ENCODE measurements around the gene ING2. TPM values are rescaled to one million over a fixed set of nuclear protein-coding genes. Genes with fewer than 3 reads are reported as not detected.
"Not testable (repeated sequence)": the region's sequence is repeated elsewhere in the genome, so short reads cannot be mapped to it uniquely, and the experiment has no call there.

Gene ING2
- total and polyA plus RNA-seq, 10 of the 15 experiments (the other 5 are each of a cell fraction or from before 2014, with no cell fraction given) = 3.3 to 16.1 (median 10.9) TPM

- in situ Hi-C loops (cut with MboI); CTCF ChIA-PET: not testable (repeated sequence)
- WGBS (ENCODE audit: insufficient coverage, insufficient replicate concordance, low lambda C conversion rate, missing lambda C conversion rate) = 90% methylated on average over 11 of the region's 33 CpGs
These were observed 22.3 kb upstream of the ING2 start for GRCh38 chr4:183482515-183483095.

GRCh38 chr4:183483997-183484396, 20.9 kb upstream of the ING2 start:
- DNase-seq (ENCODE audit: low read depth, low spot score) (no peak), ATAC-seq (no peak), FAIRE-seq (no peak)
- Histone ChIP-seq H3K4me1 (ENCODE audit: control insufficient read depth, insufficient read depth, low read length) (no peaks in the 10 kb centered on the region), H3K9ac (ENCODE audit: control insufficient read depth, insufficient read depth, low read length) (no peak overlapping the region), H3K4me3 (no peak overlapping the region), H3K27me3 (replicated peaks in 1 of 2; ENCODE audit: control insufficient read depth in 2 of 2, insufficient read depth in 2 of 2, low read length in 1 of 2) (no peaks in the 10 kb centered on the region), H2AFZ (ENCODE audit: control insufficient read depth, low read depth, low read length) (no peak overlapping the region), H4K20me1 (ENCODE audit: control insufficient read depth, insufficient read depth) (no peaks in the 10 kb centered on the region), H3K36me3 (ENCODE audit: control insufficient read depth in 2 of 2, insufficient read depth in 2 of 2, low read length in 1 of 2) (no peaks in the 10 kb centered on the region), H3K4me2 (ENCODE audit: control insufficient read depth, insufficient read depth) (no peak overlapping the region), H3K27ac (ENCODE audit: control insufficient read depth, insufficient read depth) (no peak overlapping the region), H3K9me3 (replicated peaks; ENCODE audit: control insufficient read depth, insufficient read depth, low read length) (no peaks in the 10 kb centered on the region), H3K79me2 (ENCODE audit: control insufficient read depth, insufficient read depth, low read length) (no peaks in the 10 kb centered on the region)
- ChIA-PET POLR2A (no interaction called here), RAD21 (ENCODE audit: unreplicated experiment) (no interaction called here), SMC1A (ENCODE audit: uncharacterized antibody, unreplicated experiment) (interaction anchor here (1.0 kb wide), 1 partner anchor 18 kb away, joined by 3 read pairs; no protein-coding TSS in a partner anchor), CTCF (no interaction called here)
- 98% methylated on average over 7 of the region's 7 CpGs for WGBS (ENCODE audit: insufficient coverage, insufficient replicate concordance, low lambda C conversion rate, missing lambda C conversion rate)
- in situ Hi-C loops (cut with MboI) = no loop called here
- no TSS peak for BruUV-seq (replicated peaks)
- intact Hi-C loops (cut with micrococcal nuclease; ENCODE audit: unreplicated experiment) = no loop called here
- TF ChIP-seq CEBPB (IDR thresholded peaks at IDR 0.05; ENCODE audit: borderline replicate concordance in 1 of 2, low read depth in 2 of 2, low read length in 2 of 2) = no peak
- TF ChIP-seq FOXK2 (IDR thresholded peaks at IDR 0.05) = no peak
- no peak for TF ChIP-seq SREBF2 (IDR thresholded peaks at IDR 0.05; ENCODE audit: low read length)
- TF ChIP-seq MLLT1 (IDR thresholded peaks at IDR 0.05) = no peak
- TF ChIP-seq BCL11A (IDR thresholded peaks at IDR 0.05; ENCODE audit: low read depth, low read length) = no peak
- TF ChIP-seq BCLAF1 (IDR thresholded peaks at IDR 0.05) = no peak
- no peak for TF ChIP-seq RUNX3 (IDR thresholded peaks at IDR 0.05; ENCODE audit: low read length)
- TF ChIP-seq ZBTB11 (CRISPR knock-in tag; IDR thresholded peaks at IDR 0.05) = no peak

More at GRCh38 chr4:183482515-183483095, 22.3 kb upstream of the ING2 start:
- DNase-seq (ENCODE audit: low read depth, low spot score); ATAC-seq; H3K27me3 ChIP-seq (replicated peaks in 1 of 2; ENCODE audit: control insufficient read depth in 2 of 2, insufficient read depth in 2 of 2, low read length in 1 of 2); H3K4me2 ChIP-seq (ENCODE audit: control insufficient read depth, insufficient read depth); H3K4me3 ChIP-seq; intact Hi-C loops (cut with micrococcal nuclease; ENCODE audit: unreplicated experiment); H3K36me3 ChIP-seq (ENCODE audit: control insufficient read depth in 2 of 2, insufficient read depth in 2 of 2, low read length in 1 of 2); H3K79me2 ChIP-seq (ENCODE audit: control insufficient read depth, insufficient read depth, low read length); BruUV-seq (replicated peaks); H4K20me1 ChIP-seq (ENCODE audit: control insufficient read depth, insufficient read depth); RAD21 ChIA-PET (ENCODE audit: unreplicated experiment); H2AFZ ChIP-seq (ENCODE audit: control insufficient read depth, low read depth, low read length); H3K9me3 ChIP-seq (replicated peaks; ENCODE audit: control insufficient read depth, insufficient read depth, low read length); H3K4me1 ChIP-seq (ENCODE audit: control insufficient read depth, insufficient read depth, low read length); FAIRE-seq; POLR2A ChIA-PET; SMC1A ChIA-PET (ENCODE audit: uncharacterized antibody, unreplicated experiment); H3K9ac ChIP-seq (ENCODE audit: control insufficient read depth, insufficient read depth, low read length); H3K27ac ChIP-seq (ENCODE audit: control insufficient read depth, insufficient read depth): not testable (repeated sequence)
